Neuronal stem cell (in vitro differentiated cells): ENCODE measurements around the gene AGL.

ENCODE experiments used
- DNase-seq: peaks from one replicate; pipeline ENCODE4 v3.0.0-alpha.2; 2013; ENCODE audit warnings: low spot score
- H2AFZ ChIP-seq: one replicate; pipeline ENCODE4 v1.6.1; 2013; ENCODE audit warnings: mild to moderate bottlenecking, low read length, inconsistent platforms
- H2AK5ac ChIP-seq: 2 replicates; pipeline ENCODE4 v1.6.1; 2013; ENCODE audit warnings: low read depth, mild to moderate bottlenecking, inconsistent platforms, low read length, moderate library complexity, mixed read lengths
- H2BK120ac ChIP-seq: 2 replicates; pipeline ENCODE4 v1.6.1; 2013; ENCODE audit warnings: low read depth, mild to moderate bottlenecking, inconsistent platforms, low read length, moderate library complexity, mixed read lengths
- H2BK12ac ChIP-seq: one replicate; pipeline ENCODE4 v1.6.1; 2013; ENCODE audit warnings: low read length, inconsistent platforms
- H2BK15ac ChIP-seq: 2 replicates; pipeline ENCODE4 v1.6.1; 2013; ENCODE audit warnings: mild to moderate bottlenecking, low read length, inconsistent platforms, mixed read lengths
- H2BK5ac ChIP-seq: one replicate; pipeline ENCODE4 v1.6.1; 2013; ENCODE audit warnings: inconsistent platforms, mild to moderate bottlenecking, low read length, moderate library complexity
- H3K14ac ChIP-seq: one replicate; pipeline ENCODE4 v1.6.1; 2013; ENCODE audit warnings: low read length, inconsistent platforms
- H3K18ac ChIP-seq: 2 replicates; pipeline ENCODE4 v1.6.1; 2013; ENCODE audit warnings: low read length, inconsistent platforms
- H3K23ac ChIP-seq: 2 replicates; pipeline ENCODE4 v1.6.1; 2013; ENCODE audit warnings: low read depth, mild to moderate bottlenecking, mixed read lengths, low read length, inconsistent platforms; ENCODE audit not compliant: poor library complexity
- H3K27ac ChIP-seq: replicated peaks from 3 replicates; pipeline ENCODE4 v1.5.1; 2013; ENCODE audit warnings: low read length, inconsistent platforms
- H3K27me3 ChIP-seq, 3 experiments: 2 replicates each; pipeline ENCODE4 v1.6.1; 2013; ENCODE audit warnings: low read length in 3 of 3, mild to moderate bottlenecking in 2 of 3, inconsistent platforms in 1 of 3, low read depth in 1 of 3, mixed read lengths in 1 of 3, moderate library complexity in 1 of 3; ENCODE audit not compliant: control insufficient read depth in 3 of 3, insufficient read depth in 3 of 3
- H3K36me3 ChIP-seq, 2 donors: replicated peaks in 1 of 2; 2 replicates each; pipeline ENCODE4 v1.6.1; 2013; ENCODE audit warnings: low read length in 2 of 2; ENCODE audit not compliant: control insufficient read depth in 2 of 2, insufficient read depth in 2 of 2
- H3K4ac ChIP-seq: 2 replicates; pipeline ENCODE4 v1.6.1; 2013; ENCODE audit warnings: inconsistent platforms, mild to moderate bottlenecking, low read length, moderate library complexity
- H3K4me1 ChIP-seq, 2 donors: 1 replicate in 1 of 2; 2 replicates in 1 of 2; pipeline ENCODE4 v1.6.1; 2013; ENCODE audit warnings: low read length in 2 of 2, low read depth in 1 of 2; ENCODE audit not compliant: control insufficient read depth in 2 of 2, insufficient read depth in 1 of 2
- H3K4me2 ChIP-seq: one replicate; pipeline ENCODE4 v1.6.1; 2013; ENCODE audit warnings: mild to moderate bottlenecking, low read length, inconsistent platforms; ENCODE audit not compliant: insufficient read depth, poor library complexity, severe bottlenecking
- H3K4me3 ChIP-seq, 2 donors: 2 replicates each; pipeline ENCODE4 v1.5.1; 2013; ENCODE audit warnings: low read length in 2 of 2, mild to moderate bottlenecking in 2 of 2, inconsistent platforms in 1 of 2, moderate library complexity in 1 of 2
- H3K79me1 ChIP-seq: one replicate; pipeline ENCODE4 v1.6.1; 2013; ENCODE audit warnings: low read depth, mild to moderate bottlenecking, inconsistent platforms, low read length, moderate library complexity
- H3K9ac ChIP-seq: one replicate; pipeline ENCODE4 v1.6.1; 2013; ENCODE audit warnings: mild to moderate bottlenecking, low read depth, low read length, inconsistent platforms; ENCODE audit not compliant: poor library complexity
- H3K9me3 ChIP-seq, 2 donors: replicated peaks in 1 of 2; 2 replicates each; pipeline versions ENCODE3 to v1.6.1; 2013; ENCODE audit warnings: low read length in 2 of 2, mild to moderate bottlenecking in 2 of 2, inconsistent platforms in 1 of 2, low read depth in 1 of 2, mixed read lengths in 1 of 2, moderate library complexity in 1 of 2; ENCODE audit not compliant: control insufficient read depth in 2 of 2, insufficient read depth in 1 of 2
- H4K8ac ChIP-seq: one replicate; pipeline ENCODE4 v1.6.1; 2013; ENCODE audit warnings: low read depth, mild to moderate bottlenecking, inconsistent platforms, low read length, moderate library complexity
- H4K91ac ChIP-seq: one replicate; pipeline ENCODE4 v1.6.1; 2013; ENCODE audit warnings: low read length, low read depth, mild to moderate bottlenecking, inconsistent platforms; ENCODE audit not compliant: poor library complexity
- WGBS, 2 donors: extraction: QIAGEN DNeasy Blood & Tissue Kit; methylation state at CpG; one replicate each; pipeline ENCODE4 v1.1.7; 2013; ENCODE audit warnings: missing lambda C conversion rate in 2 of 2, mixed read lengths in 1 of 2; ENCODE audit not compliant: insufficient read length in 2 of 2, insufficient replicate concordance in 1 of 2; ENCODE audit errors: extremely low coverage in 2 of 2; 5-methylcytosine and 5-hydroxymethylcytosine counted together

The AGL gene

DNA sequence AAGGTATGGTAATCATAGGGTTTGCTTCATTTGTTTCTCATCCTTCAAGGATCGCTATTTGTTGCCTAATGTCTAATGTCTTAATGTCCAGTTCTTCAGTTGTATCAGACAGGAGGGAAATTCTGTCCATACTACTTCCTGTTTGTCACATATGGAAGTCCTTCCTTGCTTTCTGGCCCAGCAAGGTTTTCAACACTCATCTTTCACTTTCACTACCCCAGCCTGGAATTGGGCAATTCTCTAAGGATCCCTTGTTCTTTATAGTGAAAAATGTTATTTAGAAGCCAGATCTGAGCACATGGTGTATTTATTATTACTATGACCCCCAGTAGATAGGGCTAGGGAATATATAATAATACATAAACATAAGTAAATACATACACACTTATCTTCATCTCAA, 69.1 kb downstream of the AGL start:
- H3K9ac ChIP-seq: no peak overlapping the region
- no peak overlapping the region for H2BK15ac ChIP-seq
- H3K79me1 ChIP-seq: no peaks in the 10 kb centered on the region
- no peak overlapping the region for H3K27ac ChIP-seq
- H2BK120ac ChIP-seq: no peak overlapping the region
- no peak overlapping the region for H3K14ac ChIP-seq
- H3K4me3 ChIP-seq: no peak overlapping the region
- H4K8ac ChIP-seq: no peak overlapping the region
- no peaks in the 10 kb centered on the region for H3K4me1 ChIP-seq
- H3K36me3 ChIP-seq: peaks cover 4 to 9% of the 10 kb centered on the region in 2 donors
- no peak overlapping the region for H3K4me2 ChIP-seq
- no peak overlapping the region for H2AK5ac ChIP-seq
- no peak overlapping the region for H2AFZ ChIP-seq
- no peak overlapping the region for H3K4ac ChIP-seq
- H2BK5ac ChIP-seq: no peak overlapping the region
- no peak overlapping the region for H4K91ac ChIP-seq
- no peak overlapping the region for H3K18ac ChIP-seq
- H2BK12ac ChIP-seq: no peak overlapping the region
- no CpG with 5 or more reads among the region's 1 CpG for WGBS, 2 donors
- no peaks in the 10 kb centered on the region for H3K27me3 ChIP-seq
- H3K23ac ChIP-seq: no peak overlapping the region
- DNase-seq: no peak
- H3K9me3 ChIP-seq: no peaks in the 10 kb centered on the region

GRCh38 chr1:99934801-99935200, 84.6 kb downstream of the AGL start:
- Histone ChIP-seq H3K27me3 (no peaks in the 10 kb centered on the region), H3K27ac (no peak overlapping the region), H2AFZ (no peak overlapping the region), H3K23ac (no peak overlapping the region), H3K4me2 (no peak overlapping the region), H3K9me3 (no peaks in the 10 kb centered on the region), H3K4me3 (no peak overlapping the region), H2BK15ac (no peak overlapping the region), H2BK5ac (no peak overlapping the region), H3K14ac (no peak overlapping the region), H3K79me1 (no peaks in the 10 kb centered on the region), H3K4ac (no peak overlapping the region), H4K8ac (no peak overlapping the region), H2AK5ac (no peak overlapping the region), H2BK120ac (no peak overlapping the region), H4K91ac (no peak overlapping the region), H3K4me1 (no peaks in the 10 kb centered on the region), H3K9ac (no peak overlapping the region), H3K36me3 (no peaks in the 10 kb centered on the region), H2BK12ac (no peak overlapping the region), H3K18ac (no peak overlapping the region)
- no peak for DNase-seq

DNA sequence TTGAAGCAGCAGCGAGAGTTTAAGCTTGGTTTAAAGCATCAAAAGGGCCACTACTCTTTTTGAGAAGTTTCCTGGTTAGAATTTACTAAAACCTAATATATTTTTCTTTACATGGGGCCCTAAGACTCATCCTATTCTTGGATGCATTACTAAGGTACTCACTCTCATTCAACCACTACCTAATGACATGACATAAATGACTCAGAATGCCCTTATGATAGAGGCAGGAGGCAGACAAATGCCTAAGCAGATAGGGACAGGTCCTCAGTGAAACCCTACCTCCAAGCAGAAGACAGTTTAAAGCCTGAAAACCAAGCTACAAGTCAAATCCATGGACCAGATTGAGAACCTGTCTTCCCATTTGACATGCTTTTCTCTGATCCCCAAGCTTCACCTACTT, 85.4 kb downstream of the AGL start:
- H3K18ac ChIP-seq: no peak overlapping the region
- no peaks in the 10 kb centered on the region for H3K9me3 ChIP-seq
- no peak overlapping the region for H2BK5ac ChIP-seq
- no peak overlapping the region for H3K4ac ChIP-seq
- H4K91ac ChIP-seq: no peak overlapping the region
- no peak overlapping the region for H3K23ac ChIP-seq
- H3K4me1 ChIP-seq: no peaks in the 10 kb centered on the region
- H2BK15ac ChIP-seq: no peak overlapping the region
- no peak for DNase-seq
- WGBS, 2 donors: no CpG with 5 or more reads among the region's 1 CpG
- no peak overlapping the region for H3K27ac ChIP-seq
- no peaks in the 10 kb centered on the region for H3K79me1 ChIP-seq
- no peaks in the 10 kb centered on the region for H3K36me3 ChIP-seq
- no peak overlapping the region for H2BK12ac ChIP-seq
- no peak overlapping the region for H3K14ac ChIP-seq
- no peaks in the 10 kb centered on the region for H3K27me3 ChIP-seq
- no peak overlapping the region for H3K4me2 ChIP-seq
- no peak overlapping the region for H2AK5ac ChIP-seq
- no peak overlapping the region for H2BK120ac ChIP-seq
- H4K8ac ChIP-seq: no peak overlapping the region
- no peak overlapping the region for H2AFZ ChIP-seq
- no peak overlapping the region for H3K9ac ChIP-seq
- H3K4me3 ChIP-seq: no peak overlapping the region

- no peak overlapping the region for H2AK5ac ChIP-seq
- H4K91ac ChIP-seq: no peak overlapping the region
- no CpG with 5 or more reads among the region's 3 CpGs for WGBS, 2 donors
- H2AFZ ChIP-seq: no peak overlapping the region
- peak overlapping the region; percentile 38 for H3K9ac ChIP-seq
- no peaks in the 10 kb centered on the region for H3K36me3 ChIP-seq
- H4K8ac ChIP-seq: no peak overlapping the region
- H3K27me3 ChIP-seq: no peaks in the 10 kb centered on the region
- no peak overlapping the region for H2BK12ac ChIP-seq
- H3K23ac ChIP-seq: no peak overlapping the region
- no peaks in the 10 kb centered on the region for H3K79me1 ChIP-seq
- peak overlapping the region; percentile 62 for H3K18ac ChIP-seq
- no peak for DNase-seq
- no peaks in the 10 kb centered on the region for H3K9me3 ChIP-seq
- no peak overlapping the region for H3K4me3 ChIP-seq
- H3K27ac ChIP-seq: no peak overlapping the region
- H3K4me1 ChIP-seq: no peaks in the 10 kb centered on the region
- H3K4ac ChIP-seq: no peak overlapping the region
- H3K14ac ChIP-seq: no peak overlapping the region
- no peak overlapping the region for H3K4me2 ChIP-seq
- no peak overlapping the region for H2BK15ac ChIP-seq
- no peak overlapping the region for H2BK120ac ChIP-seq
- no peak overlapping the region for H2BK5ac ChIP-seq
These were observed 85.9 kb downstream of the AGL start for GRCh38 chr1:99936071-99936470.
